IMR-90 (cell line): ENCODE results near the gene DHX29. TPM values are rescaled to one million over a fixed set of nuclear protein-coding genes. Genes with fewer than 3 reads are reported as not detected.

Source experiments
- ATAC-seq: fragments of 200-7000 bp; cut with Tn5 transposase; 2 replicates; pipeline ENCODE4 v1.9.1; 2020; ENCODE audit warnings: low read depth, mild to moderate bottlenecking, moderate library complexity
- BruUV-seq: library from RNA; stranded (reverse); fragments of 400-500 nt; replicated peaks from 2 replicates; lab custom pipeline; 2021; lab: Mats Ljungman, UMichigan
- CTCF ChIA-PET: fragments of 300-600 bp; formaldehyde crosslinking; extraction: SDS; loops from one replicate; lab custom pipeline; 2021; ENCODE audit warnings: antibody characterized with exemption; lab: Yijun Ruan, JAX
- POLR2A ChIA-PET: fragments of 300-600 bp; sonication (Branson Sonifier 250); formaldehyde crosslinking; loops from one replicate; lab custom pipeline; 2022; ENCODE audit warnings: antibody characterized with exemption; ENCODE audit not compliant: unreplicated experiment; lab: Charles Lee
- DNase-seq: peaks from one replicate; pipeline ENCODE4 v3.0.0; 2013
- H2AFZ ChIP-seq: replicated peaks from 2 replicates; pipeline ENCODE3; 2013; ENCODE audit warnings: low read length, mild to moderate bottlenecking; ENCODE audit not compliant: poor library complexity
- H2AK5ac ChIP-seq: 2 replicates; pipeline ENCODE4 v1.6.1; 2013; ENCODE audit warnings: low read depth, low read length, inconsistent platforms
- H2AK9ac ChIP-seq: replicated peaks from 2 replicates; pipeline ENCODE3; 2013; ENCODE audit warnings: mild to moderate bottlenecking, low read depth, low read length, moderate library complexity; ENCODE audit not compliant: poor library complexity
- H2BK120ac ChIP-seq: 2 replicates; pipeline ENCODE4 v1.6.1; 2013; ENCODE audit warnings: low read depth, low read length, inconsistent platforms
- H2BK15ac ChIP-seq: 3 replicates; pipeline ENCODE4 v1.6.1; 2013; ENCODE audit warnings: low read depth, low read length, inconsistent platforms
- H2BK20ac ChIP-seq: 2 replicates; pipeline ENCODE4 v1.6.1; 2013; ENCODE audit warnings: low read depth, mild to moderate bottlenecking, inconsistent platforms, low read length, moderate library complexity
- H2BK5ac ChIP-seq: 2 replicates; pipeline ENCODE4 v1.6.1; 2013; ENCODE audit warnings: mild to moderate bottlenecking, low read depth, low read length, inconsistent platforms; ENCODE audit not compliant: poor library complexity, severe bottlenecking
- H3K14ac ChIP-seq: replicated peaks from 2 replicates; pipeline ENCODE4 v1.6.1; 2013; ENCODE audit warnings: low read depth, low read length, inconsistent platforms
- H3K18ac ChIP-seq: 2 replicates; pipeline ENCODE4 v1.6.1; 2013; ENCODE audit warnings: low read depth, low read length, control low read depth
- H3K23ac ChIP-seq: 2 replicates; pipeline ENCODE4 v1.6.1; 2013; ENCODE audit warnings: low read depth, low read length, inconsistent platforms
- H3K27ac ChIP-seq: 2 replicates; pipeline ENCODE4 v1.5.1; 2013; ENCODE audit warnings: mild to moderate bottlenecking, control low read depth, low read length; ENCODE audit not compliant: insufficient read depth
- H3K27me3 ChIP-seq: 2 replicates; pipeline ENCODE4 v1.6.1; 2013; ENCODE audit warnings: low read length; ENCODE audit not compliant: control insufficient read depth, insufficient read depth
- H3K36me3 ChIP-seq: 2 replicates; pipeline ENCODE4 v1.6.1; 2013; ENCODE audit warnings: low read length, mixed read lengths; ENCODE audit not compliant: control insufficient read depth, insufficient read depth
- H3K4ac ChIP-seq: 2 replicates; pipeline ENCODE4 v1.6.1; 2013; ENCODE audit warnings: low read depth, low read length, inconsistent platforms
- H3K4me1 ChIP-seq: 2 replicates; pipeline ENCODE4 v1.6.1; 2013; ENCODE audit warnings: low read length, mixed read lengths; ENCODE audit not compliant: control insufficient read depth, insufficient read depth
- H3K4me2 ChIP-seq: 2 replicates; pipeline ENCODE4 v1.6.1; 2013; ENCODE audit warnings: low read depth, mild to moderate bottlenecking, control low read depth, low read length, moderate library complexity
- H3K4me3 ChIP-seq: 2 replicates; pipeline ENCODE4 v1.5.1; 2013; ENCODE audit warnings: low read depth, mild to moderate bottlenecking, control low read depth, low read length, moderate library complexity; ENCODE audit not compliant: insufficient read depth
- H3K56ac ChIP-seq: 2 replicates; pipeline ENCODE4 v1.6.1; 2013; ENCODE audit warnings: low read length, inconsistent platforms; ENCODE audit not compliant: insufficient read depth; ENCODE audit errors: extremely low read depth
- H3K79me1 ChIP-seq, 2 experiments: 2 replicates each; pipeline ENCODE4 v1.6.1; 2013; ENCODE audit warnings: low read length in 2 of 2, inconsistent platforms in 1 of 2, low read depth in 1 of 2
- H3K9ac ChIP-seq: 2 replicates; pipeline ENCODE4 v1.6.1; 2013; ENCODE audit warnings: low read depth, low read length, control low read depth
- H3K9me1 ChIP-seq: 2 replicates; pipeline ENCODE4 v1.6.1; 2013; ENCODE audit warnings: low read length, inconsistent platforms; ENCODE audit not compliant: insufficient read depth
- H3K9me3 ChIP-seq: 2 replicates; pipeline ENCODE4 v1.6.1; 2013; ENCODE audit warnings: low read length; ENCODE audit not compliant: control insufficient read depth, insufficient read depth
- H4K20me1 ChIP-seq: 2 replicates; pipeline ENCODE4 v1.6.1; 2013; ENCODE audit warnings: low read length, inconsistent platforms; ENCODE audit not compliant: insufficient read depth
- H4K5ac ChIP-seq: 2 replicates; pipeline ENCODE4 v1.6.1; 2013; ENCODE audit warnings: mild to moderate bottlenecking, low read depth, low read length, control low read depth
- H4K8ac ChIP-seq, 2 experiments: 2 replicates each; pipeline ENCODE4 v1.6.1; 2013; ENCODE audit warnings: low read depth in 2 of 2, low read length in 2 of 2, control low read depth in 1 of 2, inconsistent platforms in 1 of 2
- H4K91ac ChIP-seq: 2 replicates; pipeline ENCODE4 v1.6.1; 2013; ENCODE audit warnings: low read depth, low read length, inconsistent platforms; ENCODE audit not compliant: insufficient read depth
- CEBPB ChIP-seq: IDR thresholded peaks from 2 replicates; pipeline ENCODE4 v1.6.1; 2012; ENCODE audit warnings: low read depth, low read length, improper control_type of control experiment
- CTCF ChIP-seq: conservative IDR thresholded peaks from 2 replicates; pipeline ENCODE4 v1.5.1; 2012; ENCODE audit warnings: mild to moderate bottlenecking, low read depth, low read length, improper control_type of control experiment
- RAD21 ChIP-seq: IDR thresholded peaks from 2 replicates; pipeline ENCODE4 v1.6.1; 2012; ENCODE audit warnings: low read length, improper control_type of control experiment
- RFX5 ChIP-seq: IDR thresholded peaks from 2 replicates; pipeline ENCODE4 v1.8.0; 2012; ENCODE audit warnings: low read depth, mild to moderate bottlenecking, low read length, moderate library complexity
- SMC3 ChIP-seq: fragments of 150-350 bp; IDR thresholded peaks from 2 replicates; pipeline ENCODE4 v1.6.1; 2016; ENCODE audit warnings: low read depth, mild to moderate bottlenecking, antibody characterized with exemption, low read length, moderate library complexity
- WGBS, 2 experiments: methylation state at CpG; one replicate each; pipeline versions ENCODE4 v1.1.5 to v1.1.7; 2013; ENCODE audit warnings: missing lambda C conversion rate in 2 of 2; ENCODE audit not compliant: insufficient read length in 1 of 2; ENCODE audit errors: extremely low coverage in 2 of 2; 5-methylcytosine and 5-hydroxymethylcytosine counted together
- dilution Hi-C: fragments of 300-500 bp; cut with HindIII; formaldehyde crosslinking; loops from one replicate; pipeline ENCODE4 v1.14.3; 2018; ENCODE audit warnings: low sequenced_read_pairs; ENCODE audit not compliant: unreplicated experiment
- in situ Hi-C: fragments of 300-500 bp; cut with MboI; formaldehyde crosslinking; loops from 3 replicates; pipeline ENCODE4 v1.14.3; 2019; ENCODE audit warnings: low sequenced_read_pairs, inconsistent platforms, mixed read lengths
- intact Hi-C: fragments of 100-400 bp; cut with micrococcal nuclease; formaldehyde crosslinking; loops from 2 replicates; pipeline ENCODE4 v1.10.0; 2022
- polyA plus RNA-seq, 3 experiments: library from polyadenylated mRNA; depleted of rRNA; stranded (reverse); fragments of >200 nt; gene quantifications; 2 replicates each; pipeline ENCODE4 v1.2.3, GENCODE V29; 2012; ENCODE audit warnings: low replicate concordance in 1 of 3
- total RNA-seq: library from RNA; depleted of rRNA; stranded (reverse); fragments of >200 nt; gene quantifications from 2 replicates; pipeline ENCODE4 v1.2.3, GENCODE V29; 2012

Gene DHX29
- total and polyA plus RNA-seq, 2 of the 4 experiments (the other 2 are of a cell fraction), result 9.5 to 25.6 TPM

- H3K4me2 ChIP-seq, result no peak overlapping the region
- H2AK5ac ChIP-seq, result no peak overlapping the region
- no peaks in the 10 kb centered on the region for H3K4me1 ChIP-seq
- H2BK15ac ChIP-seq, result no peak overlapping the region
- no peak overlapping the region for H3K23ac ChIP-seq
- H2AK9ac ChIP-seq, result no peak overlapping the region
- H3K36me3 ChIP-seq, result peaks cover 26% of the 10 kb centered on the region
- ChIA-PET CTCF (interaction anchor here (1.2 kb wide), 1 partner anchor 477 kb away, joined by 3 read pairs; no protein-coding TSS in a partner anchor), POLR2A (no interaction called here)
- BruUV-seq, result no TSS peak
- no peak overlapping the region for H2AFZ ChIP-seq
- H3K79me1 ChIP-seq, result peaks cover 9 to 18% of the 10 kb centered on the region in 2 experiments; a peak in 3 of 4 replicates
- no peak overlapping the region for H3K4ac ChIP-seq
- no peaks in the 10 kb centered on the region for H3K9me1 ChIP-seq
- H3K56ac ChIP-seq, result no peak overlapping the region
- no peaks in the 10 kb centered on the region for H3K9me3 ChIP-seq
- no peak overlapping the region for H4K5ac ChIP-seq
- no peak overlapping the region for H2BK120ac ChIP-seq
- peak; percentile 83 for ATAC-seq
- H2BK5ac ChIP-seq, result no peak overlapping the region
- H3K9ac ChIP-seq, result no peak overlapping the region
- H4K91ac ChIP-seq, result no peak overlapping the region
- peak; percentile 66 for TF ChIP-seq RAD21
- TF ChIP-seq CEBPB, result peak; percentile 64
- peak; percentile 78 for TF ChIP-seq SMC3
- peak; percentile 86 for TF ChIP-seq CTCF
- no peak for TF ChIP-seq RFX5
- H4K8ac ChIP-seq, result no peak overlapping the region
- no peak overlapping the region for H3K4me3 ChIP-seq
- DNase-seq, result peak; percentile 70
- H3K27ac ChIP-seq, result no peak overlapping the region
- no peaks in the 10 kb centered on the region; the same call in 1 of the 2 replicates for H4K20me1 ChIP-seq
- H2BK20ac ChIP-seq, result no peak overlapping the region
- dilution Hi-C loops (no loop called here), intact Hi-C loops (loop anchor here (1.0 to 10.0 kb wide), 3 partner anchors 190 to 857 kb away; partner anchors contain the start of gene PLPP1), in situ Hi-C loops (loop anchor here (25.0 kb wide), 1 partner anchor 568 kb away; no protein-coding TSS in a partner anchor)
- no peaks in the 10 kb centered on the region for H3K27me3 ChIP-seq
- H3K18ac ChIP-seq, result no peak overlapping the region
- WGBS, 2 experiments, result no CpG with 5 or more reads among the region's 2 CpGs
- no peak overlapping the region for H3K14ac ChIP-seq
These were observed 37.0 kb upstream of the DHX29 start for GRCh38 chr5:55344392-55344992.
